GM12875 (cell line): Measurements from ENCODE around the gene ABCC1.

Source experiments
- H3K4me3 ChIP-seq: one replicate; pipeline ENCODE4 v1.5.1; 2011; ENCODE audit warnings: low read depth, low read length, control low read depth
- TF ChIP-seq, protein P1 (sequence below): IDR thresholded peaks from 2 replicates; pipeline ENCODE4 v1.5.1; 2011; ENCODE audit warnings: low read depth, mild to moderate bottlenecking, control low read depth, inconsistent platforms, low read length, moderate library complexity, borderline replicate concordance; ENCODE audit not compliant: insufficient read depth

ABCC1 gene

DNA sequence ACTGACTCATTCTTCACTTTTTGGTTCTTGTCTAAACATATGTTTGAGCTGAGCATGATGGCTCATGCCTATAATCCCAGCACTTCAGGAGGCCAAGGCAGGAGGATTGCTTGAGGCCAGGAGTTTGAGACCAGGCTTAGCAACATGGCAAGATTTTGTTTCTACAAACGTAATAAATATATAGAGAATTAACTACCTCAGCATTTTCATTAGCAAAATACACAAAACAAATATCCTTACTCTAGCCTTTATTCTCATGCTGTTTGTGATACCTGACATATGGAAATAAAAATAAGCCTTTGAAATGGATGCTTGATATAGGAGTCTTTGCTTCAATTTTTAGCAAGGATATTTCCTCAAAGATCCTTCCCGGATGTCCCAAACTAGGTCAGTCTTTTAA is 132.8 kb downstream of the ABCC1 start:
- TF ChIP-seq, protein P1, sequence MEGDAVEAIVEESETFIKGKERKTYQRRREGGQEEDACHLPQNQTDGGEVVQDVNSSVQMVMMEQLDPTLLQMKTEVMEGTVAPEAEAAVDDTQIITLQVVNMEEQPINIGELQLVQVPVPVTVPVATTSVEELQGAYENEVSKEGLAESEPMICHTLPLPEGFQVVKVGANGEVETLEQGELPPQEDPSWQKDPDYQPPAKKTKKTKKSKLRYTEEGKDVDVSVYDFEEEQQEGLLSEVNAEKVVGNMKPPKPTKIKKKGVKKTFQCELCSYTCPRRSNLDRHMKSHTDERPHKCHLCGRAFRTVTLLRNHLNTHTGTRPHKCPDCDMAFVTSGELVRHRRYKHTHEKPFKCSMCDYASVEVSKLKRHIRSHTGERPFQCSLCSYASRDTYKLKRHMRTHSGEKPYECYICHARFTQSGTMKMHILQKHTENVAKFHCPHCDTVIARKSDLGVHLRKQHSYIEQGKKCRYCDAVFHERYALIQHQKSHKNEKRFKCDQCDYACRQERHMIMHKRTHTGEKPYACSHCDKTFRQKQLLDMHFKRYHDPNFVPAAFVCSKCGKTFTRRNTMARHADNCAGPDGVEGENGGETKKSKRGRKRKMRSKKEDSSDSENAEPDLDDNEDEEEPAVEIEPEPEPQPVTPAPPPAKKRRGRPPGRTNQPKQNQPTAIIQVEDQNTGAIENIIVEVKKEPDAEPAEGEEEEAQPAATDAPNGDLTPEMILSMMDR = no peak
- H3K4me3 ChIP-seq = no peak overlapping the region

DNA sequence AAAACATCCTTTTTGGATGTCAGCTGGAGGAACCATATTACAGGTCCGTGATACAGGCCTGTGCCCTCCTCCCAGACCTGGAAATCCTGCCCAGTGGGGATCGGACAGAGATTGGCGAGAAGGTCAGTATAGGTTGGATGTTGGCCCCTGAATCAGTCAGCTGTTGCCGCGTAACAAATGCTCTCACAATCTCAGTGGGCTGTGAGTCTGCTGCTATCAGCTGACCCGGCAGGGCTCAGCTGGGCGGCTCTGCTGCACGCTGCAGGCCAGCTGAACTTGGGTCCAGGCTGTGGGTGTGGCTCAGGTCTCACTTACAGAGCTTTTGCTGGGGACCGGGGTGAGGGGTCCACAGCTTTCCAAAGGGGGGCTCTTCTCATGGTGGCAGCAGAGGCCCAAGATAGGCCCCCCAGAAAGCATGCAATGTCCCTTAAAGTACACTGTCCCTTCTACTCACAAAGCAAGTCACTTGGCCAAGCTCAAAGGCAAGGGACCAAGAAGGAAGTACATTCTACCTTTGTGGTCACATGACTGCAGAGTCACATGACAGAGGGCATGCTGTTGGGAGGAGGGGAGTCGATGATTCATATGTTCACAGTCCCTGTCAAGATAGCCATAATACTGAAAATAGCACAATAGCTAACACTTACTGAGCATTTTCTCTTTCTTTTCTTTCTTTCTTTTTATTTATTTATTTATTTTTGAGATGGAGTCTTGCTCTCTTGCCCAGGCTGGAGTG is 134.2 kb downstream of the ABCC1 start:
- TF ChIP-seq, protein P1 = no peak
- no peak overlapping the region for H3K4me3 ChIP-seq

DNA sequence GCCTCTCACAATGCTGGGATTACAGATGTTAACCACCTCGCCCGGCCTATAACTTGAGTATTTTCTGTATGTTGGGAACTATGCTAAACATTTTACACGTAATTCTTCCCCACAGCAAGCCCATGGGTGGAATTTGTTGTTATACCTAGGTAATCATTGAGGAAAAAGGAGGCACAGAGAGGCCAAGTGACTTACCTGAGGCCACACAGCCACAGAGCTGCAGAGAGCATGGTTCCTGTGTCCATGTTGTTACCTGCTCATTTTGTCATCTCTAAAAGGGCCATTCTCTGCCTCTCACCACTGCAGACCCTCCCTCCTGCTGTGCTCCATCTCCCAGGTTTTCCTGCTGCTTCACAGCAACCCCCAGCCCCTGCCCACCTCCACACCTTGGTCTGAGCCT is 135.5 kb downstream of the ABCC1 start:
- H3K4me3 ChIP-seq = no peak overlapping the region
- TF ChIP-seq, protein P1 = no peak

DNA sequence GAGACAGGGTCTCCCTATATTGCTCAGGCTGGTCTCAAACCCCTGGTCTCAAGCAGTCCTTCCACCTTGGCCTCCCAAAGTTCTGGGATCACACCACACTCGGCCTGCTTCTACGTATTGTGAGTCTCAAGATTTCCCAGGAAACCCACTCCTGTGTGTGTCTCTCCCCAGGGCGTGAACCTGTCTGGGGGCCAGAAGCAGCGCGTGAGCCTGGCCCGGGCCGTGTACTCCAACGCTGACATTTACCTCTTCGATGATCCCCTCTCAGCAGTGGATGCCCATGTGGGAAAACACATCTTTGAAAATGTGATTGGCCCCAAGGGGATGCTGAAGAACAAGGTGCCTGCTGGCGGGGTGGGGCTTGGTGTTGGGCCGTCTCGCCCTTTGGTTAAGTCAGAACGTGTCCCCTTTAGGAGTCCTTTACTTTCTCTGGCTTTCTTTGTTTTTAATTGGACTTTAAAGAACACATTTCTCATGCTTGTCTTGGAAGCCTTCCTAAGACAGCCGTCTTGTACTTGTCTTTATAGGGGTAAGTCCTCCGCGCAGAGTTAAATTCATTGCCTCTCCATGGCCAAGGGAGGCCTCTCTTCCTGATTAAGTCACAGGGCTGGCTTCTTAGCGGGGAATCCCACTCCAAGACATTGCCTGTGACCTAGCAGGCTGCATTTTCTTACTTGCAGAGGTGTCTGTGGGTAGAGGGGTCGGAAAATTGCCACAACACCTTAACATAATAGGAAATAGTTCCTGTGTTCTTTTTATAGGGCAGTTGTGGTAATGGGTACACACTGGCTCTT is 137.4 kb downstream of the ABCC1 start:
- TF ChIP-seq, protein P1 = no peak
- H3K4me3 ChIP-seq = no peak overlapping the region

DNA sequence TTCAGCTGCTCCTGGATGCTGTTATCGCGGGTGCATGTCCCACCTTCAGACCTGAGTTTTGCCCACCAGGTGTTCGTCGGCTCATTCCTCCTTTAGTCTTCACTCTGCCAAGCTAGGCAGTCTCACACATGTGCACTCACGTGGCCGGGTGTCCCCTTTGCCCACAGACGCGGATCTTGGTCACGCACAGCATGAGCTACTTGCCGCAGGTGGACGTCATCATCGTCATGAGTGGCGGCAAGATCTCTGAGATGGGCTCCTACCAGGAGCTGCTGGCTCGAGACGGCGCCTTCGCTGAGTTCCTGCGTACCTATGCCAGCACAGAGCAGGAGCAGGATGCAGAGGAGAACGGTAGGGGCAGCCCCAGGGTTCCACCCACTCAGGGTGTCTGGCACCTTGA is 140.8 kb downstream of the ABCC1 start:
- TF ChIP-seq, protein P1 = no peak
- H3K4me3 ChIP-seq = no peak overlapping the region

DNA sequence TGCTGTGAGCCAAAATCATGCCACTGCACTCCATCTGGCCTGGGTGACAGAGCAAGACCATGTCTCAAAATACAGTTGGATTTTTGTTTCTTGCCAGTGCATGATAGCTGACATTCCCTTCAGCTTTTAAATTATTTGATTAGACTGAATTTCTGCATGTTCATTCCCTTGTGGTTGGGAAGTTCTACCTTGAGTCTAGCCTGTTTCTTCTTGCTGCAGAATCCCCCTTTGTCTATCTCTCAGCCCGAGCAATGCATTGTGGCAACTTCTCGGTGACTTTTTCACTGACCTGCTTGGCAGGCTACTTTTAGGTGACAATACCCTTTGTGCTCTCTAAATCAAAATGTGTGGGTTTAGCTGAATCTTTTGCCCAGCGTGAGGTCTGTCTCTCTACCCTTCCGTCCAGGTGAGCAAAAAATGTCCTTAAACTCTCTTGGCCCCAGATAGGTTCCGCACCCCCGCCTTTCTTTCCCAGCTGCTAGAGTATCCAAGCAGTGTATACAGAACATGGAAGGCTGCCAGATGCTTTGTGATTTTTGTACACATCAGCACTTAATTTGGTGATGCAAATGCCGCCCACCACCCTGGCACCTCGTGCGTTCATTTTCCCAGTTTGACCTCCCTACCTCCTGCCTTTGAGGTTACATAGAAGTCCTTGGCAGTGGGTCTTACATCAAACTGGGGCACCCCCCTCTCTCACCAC is 143.7 kb downstream of the ABCC1 start:
- no peak overlapping the region for H3K4me3 ChIP-seq
- TF ChIP-seq, protein P1 = no peak
